ENCODE data around the gene EFR3B.

GRCh38 chr2:25198209-25198525 is 156.3 kb downstream of the EFR3B start:
- TF ChIP-seq CREM (IDR thresholded peaks at IDR 0.05; ENCODE audit: low read depth): no peak
- no peak for TF ChIP-seq USF2 (IDR thresholded peaks at IDR 0.05; ENCODE audit: borderline replicate concordance, low read depth, low read length)
- no peak for TF ChIP-seq ELK1 (IDR thresholded peaks at IDR 0.05; ENCODE audit: low read depth, low read length)
- no peak for TF ChIP-seq BMI1 (IDR thresholded peaks at IDR 0.05; ENCODE audit: borderline replicate concordance)
- TF ChIP-seq HDAC2 (IDR thresholded peaks at IDR 0.05): no peak
- TF ChIP-seq NFIC (IDR thresholded peaks at IDR 0.05; ENCODE audit: low read depth, low read length): no peak
- TF ChIP-seq POLR2AphosphoS5 (IDR thresholded peaks at IDR 0.05; ENCODE audit: low read length): no peak
- no peak for TF ChIP-seq POLR2A (IDR thresholded peaks at IDR 0.05; ENCODE audit: low read depth, low read length)
- no peak for TF ChIP-seq CEBPB (IDR thresholded peaks at IDR 0.05; ENCODE audit: borderline replicate concordance in 1 of 2, low read depth in 2 of 2, low read length in 2 of 2)
- no peak for TF ChIP-seq RAD51 (IDR thresholded peaks at IDR 0.05)
- TF ChIP-seq CTCF (IDR thresholded peaks at IDR 0.05 in 2 of 3, conservative IDR thresholded peaks at IDR 0.05 in 1 of 3; ENCODE audit: control insufficient read depth in 2 of 3, extremely low read depth in 1 of 3, insufficient read depth in 1 of 3, low read depth in 3 of 3, low read length in 3 of 3): no peak
- TF ChIP-seq IRF5 (IDR thresholded peaks at IDR 0.05; ENCODE audit: borderline replicate concordance): no peak
- no peak for TF ChIP-seq KAT2A (conservative IDR thresholded peaks at IDR 0.05; ENCODE audit: control insufficient read depth, low read depth, low read length)
